Measurements from ENCODE around the gene ACACB.

ACACB gene

GRCh38 chr12:109196332-109196731, 79.9 kb downstream of the ACACB start:
- DNase-seq (ENCODE audit: insufficient read length, low spot score) (no peak), FAIRE-seq (no peak)
- TF ChIP-seq POLR2AphosphoS5 (IDR thresholded peaks at IDR 0.05; ENCODE audit: low read depth, low read length) (no peak), POU2F2 (IDR thresholded peaks at IDR 0.05; ENCODE audit: low read depth, low read length) (no peak), POLR2A (IDR thresholded peaks at IDR 0.05; ENCODE audit: low read depth, low read length) (no peak), TAF1 (IDR thresholded peaks at IDR 0.05; ENCODE audit: low read depth, low read length) (no peak), PAX5 (IDR thresholded peaks at IDR 0.05; ENCODE audit: insufficient read depth, low read length, severe bottlenecking) (no peak)

- no peak for FAIRE-seq
Observed at GRCh38 chr12:109197327-109197726, 80.9 kb downstream of the ACACB start.

GRCh38 chr12:109199324-109199723, 82.9 kb downstream of the ACACB start:
- DNase-seq (ENCODE audit: insufficient read length, low spot score), result no peak
- no peak for FAIRE-seq
- TF ChIP-seq POLR2A (IDR thresholded peaks at IDR 0.05; ENCODE audit: low read depth, low read length) (no peak), TAF1 (IDR thresholded peaks at IDR 0.05; ENCODE audit: low read depth, low read length) (no peak)

More at GRCh38 chr12:109197327-109197726, 80.9 kb downstream of the ACACB start:
- no peak for TF ChIP-seq POLR2AphosphoS5 (IDR thresholded peaks at IDR 0.05; ENCODE audit: low read depth, low read length)
- TF ChIP-seq POU2F2 (IDR thresholded peaks at IDR 0.05; ENCODE audit: low read depth, low read length), result no peak
- no peak for TF ChIP-seq TAF1 (IDR thresholded peaks at IDR 0.05; ENCODE audit: low read depth, low read length)
- TF ChIP-seq POLR2A (IDR thresholded peaks at IDR 0.05; ENCODE audit: low read depth, low read length), result no peak
- no peak for TF ChIP-seq SPI1 (IDR thresholded peaks at IDR 0.05; ENCODE audit: low read depth, low read length)
- no peak for TF ChIP-seq PAX5 (IDR thresholded peaks at IDR 0.05; ENCODE audit: insufficient read depth, low read length, severe bottlenecking)
- no peak for DNase-seq (ENCODE audit: insufficient read length, low spot score)

GRCh38 chr12:109200825-109201495, 84.6 kb downstream of the ACACB start:
- DNase-seq (ENCODE audit: insufficient read length, low spot score), result no peak
- TF ChIP-seq POLR2A (IDR thresholded peaks at IDR 0.05; ENCODE audit: low read depth, low read length) (no peak), POLR2AphosphoS5 (IDR thresholded peaks at IDR 0.05; ENCODE audit: low read depth, low read length) (no peak), SPI1 (IDR thresholded peaks at IDR 0.05; ENCODE audit: low read depth, low read length) (no peak)
- FAIRE-seq, result no peak

GRCh38 chr12:109201496-109201885, 85.1 kb downstream of the ACACB start:
- FAIRE-seq, result no peak
- DNase-seq (ENCODE audit: insufficient read length, low spot score), result no peak
- no peak for TF ChIP-seq POLR2AphosphoS5 (IDR thresholded peaks at IDR 0.05; ENCODE audit: low read depth, low read length)
- TF ChIP-seq POLR2A (IDR thresholded peaks at IDR 0.05; ENCODE audit: low read depth, low read length), result no peak
- TF ChIP-seq POU2F2 (IDR thresholded peaks at IDR 0.05; ENCODE audit: low read depth, low read length), result no peak
- no peak for TF ChIP-seq SPI1 (IDR thresholded peaks at IDR 0.05; ENCODE audit: low read depth, low read length)

- FAIRE-seq (no peak), DNase-seq (ENCODE audit: insufficient read length, low spot score) (no peak)
- TF ChIP-seq SPI1 (IDR thresholded peaks at IDR 0.05; ENCODE audit: low read depth, low read length), result no peak
- TF ChIP-seq PAX5 (IDR thresholded peaks at IDR 0.05; ENCODE audit: insufficient read depth, low read length, severe bottlenecking), result no peak
- no peak for TF ChIP-seq POLR2A (IDR thresholded peaks at IDR 0.05; ENCODE audit: low read depth, low read length)
- no peak for TF ChIP-seq POU2F2 (IDR thresholded peaks at IDR 0.05; ENCODE audit: low read depth, low read length)
- TF ChIP-seq POLR2AphosphoS5 (IDR thresholded peaks at IDR 0.05; ENCODE audit: low read depth, low read length), result no peak
- TF ChIP-seq TAF1 (IDR thresholded peaks at IDR 0.05; ENCODE audit: low read depth, low read length), result no peak
Observed at GRCh38 chr12:109202770-109203169, 86.4 kb downstream of the ACACB start.

GRCh38 chr12:109203480-109203879, 87.1 kb downstream of the ACACB start:
- DNase-seq (ENCODE audit: insufficient read length, low spot score) (no peak), FAIRE-seq (no peak)
- TF ChIP-seq POU2F2 (IDR thresholded peaks at IDR 0.05; ENCODE audit: low read depth, low read length) (no peak), PAX5 (IDR thresholded peaks at IDR 0.05; ENCODE audit: insufficient read depth, low read length, severe bottlenecking) (no peak), POLR2AphosphoS5 (IDR thresholded peaks at IDR 0.05; ENCODE audit: low read depth, low read length) (no peak)

- no peak for DNase-seq (ENCODE audit: insufficient read length, low spot score)
- no peak for FAIRE-seq
- TF ChIP-seq POLR2AphosphoS5 (IDR thresholded peaks at IDR 0.05; ENCODE audit: low read depth, low read length) (no peak), POU2F2 (IDR thresholded peaks at IDR 0.05; ENCODE audit: low read depth, low read length) (no peak), SPI1 (IDR thresholded peaks at IDR 0.05; ENCODE audit: low read depth, low read length) (no peak), PAX5 (IDR thresholded peaks at IDR 0.05; ENCODE audit: insufficient read depth, low read length, severe bottlenecking) (no peak), POLR2A (IDR thresholded peaks at IDR 0.05; ENCODE audit: low read depth, low read length) (no peak), TAF1 (IDR thresholded peaks at IDR 0.05; ENCODE audit: low read depth, low read length) (no peak)
Observed at GRCh38 chr12:109209082-109209481, 92.7 kb downstream of the ACACB start.

GRCh38 chr12:109212460-109213115, 96.2 kb downstream of the ACACB start:
- FAIRE-seq, result no peak
- TF ChIP-seq TAF1 (IDR thresholded peaks at IDR 0.05; ENCODE audit: low read depth, low read length), result no peak
- no peak for TF ChIP-seq PAX5 (IDR thresholded peaks at IDR 0.05; ENCODE audit: insufficient read depth, low read length, severe bottlenecking)
- TF ChIP-seq SPI1 (IDR thresholded peaks at IDR 0.05; ENCODE audit: low read depth, low read length), result no peak
- TF ChIP-seq POLR2AphosphoS5 (IDR thresholded peaks at IDR 0.05; ENCODE audit: low read depth, low read length), result no peak
- TF ChIP-seq POU2F2 (IDR thresholded peaks at IDR 0.05; ENCODE audit: low read depth, low read length), result no peak
- no peak for TF ChIP-seq POLR2A (IDR thresholded peaks at IDR 0.05; ENCODE audit: low read depth, low read length)
- DNase-seq (ENCODE audit: insufficient read length, low spot score), result no peak

GRCh38 chr12:109214131-109214530, 97.7 kb downstream of the ACACB start:
- TF ChIP-seq SPI1 (IDR thresholded peaks at IDR 0.05; ENCODE audit: low read depth, low read length), result no peak
- TF ChIP-seq PAX5 (IDR thresholded peaks at IDR 0.05; ENCODE audit: insufficient read depth, low read length, severe bottlenecking), result no peak
- no peak for TF ChIP-seq POLR2AphosphoS5 (IDR thresholded peaks at IDR 0.05; ENCODE audit: low read depth, low read length)
- no peak for TF ChIP-seq POLR2A (IDR thresholded peaks at IDR 0.05; ENCODE audit: low read depth, low read length)
- no peak for TF ChIP-seq POU2F2 (IDR thresholded peaks at IDR 0.05; ENCODE audit: low read depth, low read length)
- TF ChIP-seq TAF1 (IDR thresholded peaks at IDR 0.05; ENCODE audit: low read depth, low read length), result no peak
- DNase-seq (ENCODE audit: insufficient read length, low spot score) (no peak), FAIRE-seq (no peak)
